Measurements from ENCODE around the gene PRXL2B.
A peak's percentile ranks its signal among the peaks of the same experiment; 100 is the strongest.

The PRXL2B gene

GRCh38 chr1:2587071-2587859 is 688 bp downstream of the PRXL2B start:
- peak; percentile 48 for DNase-seq (ENCODE audit: low spot score)
- TF ChIP-seq CTCF (IDR thresholded peaks at IDR 0.05; ENCODE audit: extremely low read depth, missing control alignments): no peak

DNA sequence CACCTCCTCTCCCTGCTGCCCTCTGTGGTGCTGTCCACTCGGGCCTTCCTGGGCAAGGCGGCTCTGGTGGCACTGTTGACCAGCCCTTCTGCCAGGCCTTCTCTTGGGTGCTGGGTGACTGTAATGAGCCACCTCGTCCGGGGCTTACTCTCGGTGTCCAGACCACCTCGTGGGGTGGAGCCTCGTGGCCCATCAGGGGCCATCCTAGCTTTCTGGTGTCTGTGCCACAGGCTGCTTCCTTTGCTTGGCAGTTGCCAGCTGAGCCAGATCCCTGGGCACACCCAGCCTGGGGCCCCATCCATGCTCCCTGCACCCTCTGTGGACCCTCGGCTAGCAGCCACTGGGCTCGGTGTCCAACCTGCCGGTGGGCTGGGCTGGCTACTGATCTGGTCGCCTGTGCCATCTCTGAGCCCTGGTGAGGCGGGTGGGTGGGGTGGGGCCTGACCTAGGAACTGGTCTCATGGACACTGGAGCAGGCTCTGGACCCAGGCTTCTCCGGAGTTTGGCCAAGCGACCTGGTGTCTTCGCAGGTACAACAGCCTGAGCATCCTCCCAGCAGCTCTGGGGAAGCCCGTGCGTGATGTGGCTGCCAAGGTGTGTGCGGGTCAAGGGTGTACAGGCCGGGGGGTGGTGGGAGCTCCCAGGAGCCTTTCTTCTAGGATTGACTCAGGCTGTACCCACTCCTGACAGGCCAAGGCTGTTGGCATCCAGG is 1.4 kb downstream of the PRXL2B start:
- peak; percentile 25 for DNase-seq (ENCODE audit: low spot score)
- TF ChIP-seq CTCF (IDR thresholded peaks at IDR 0.05; ENCODE audit: extremely low read depth, missing control alignments): no peak

DNA sequence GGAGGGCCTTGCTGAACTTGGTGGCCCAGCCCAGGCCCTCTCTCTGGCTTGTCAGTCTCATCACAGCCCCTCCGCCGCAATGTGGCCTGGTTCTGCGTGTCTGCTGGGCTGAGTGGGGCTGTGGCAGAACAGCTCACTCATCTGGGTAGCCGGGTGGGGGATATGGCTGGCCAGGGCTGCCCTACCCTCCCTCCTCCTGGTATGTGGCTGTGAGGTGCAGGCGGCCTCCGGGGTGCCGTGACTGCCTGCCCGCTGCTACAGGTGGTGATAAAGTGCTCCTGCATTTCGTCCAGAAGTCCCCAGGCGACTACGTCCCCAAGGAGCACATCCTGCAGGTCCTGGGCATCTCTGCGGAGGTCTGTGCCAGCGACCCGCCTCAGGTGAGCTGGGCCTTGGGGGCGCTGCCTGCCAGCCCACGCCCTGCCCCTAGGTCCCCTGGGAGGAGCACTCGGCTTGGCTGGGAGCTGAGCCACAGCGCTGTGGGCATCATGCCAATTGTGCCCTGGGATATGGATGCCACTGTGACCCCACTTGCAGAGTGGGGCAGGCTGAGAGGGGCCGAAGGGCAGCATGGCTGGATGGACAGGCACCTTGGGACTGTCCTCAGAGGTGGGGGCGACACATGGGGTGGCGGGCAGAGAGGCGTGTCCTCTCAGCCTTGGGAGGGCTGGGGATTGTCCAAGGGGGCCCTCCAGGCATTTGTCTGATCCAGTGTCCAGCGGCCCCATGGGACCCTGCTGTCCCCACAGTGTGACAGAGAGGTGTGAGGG is 2.3 kb downstream of the PRXL2B start:
- DNase-seq (ENCODE audit: low spot score): no peak
- no peak for TF ChIP-seq CTCF (IDR thresholded peaks at IDR 0.05; ENCODE audit: extremely low read depth, missing control alignments)

DNA sequence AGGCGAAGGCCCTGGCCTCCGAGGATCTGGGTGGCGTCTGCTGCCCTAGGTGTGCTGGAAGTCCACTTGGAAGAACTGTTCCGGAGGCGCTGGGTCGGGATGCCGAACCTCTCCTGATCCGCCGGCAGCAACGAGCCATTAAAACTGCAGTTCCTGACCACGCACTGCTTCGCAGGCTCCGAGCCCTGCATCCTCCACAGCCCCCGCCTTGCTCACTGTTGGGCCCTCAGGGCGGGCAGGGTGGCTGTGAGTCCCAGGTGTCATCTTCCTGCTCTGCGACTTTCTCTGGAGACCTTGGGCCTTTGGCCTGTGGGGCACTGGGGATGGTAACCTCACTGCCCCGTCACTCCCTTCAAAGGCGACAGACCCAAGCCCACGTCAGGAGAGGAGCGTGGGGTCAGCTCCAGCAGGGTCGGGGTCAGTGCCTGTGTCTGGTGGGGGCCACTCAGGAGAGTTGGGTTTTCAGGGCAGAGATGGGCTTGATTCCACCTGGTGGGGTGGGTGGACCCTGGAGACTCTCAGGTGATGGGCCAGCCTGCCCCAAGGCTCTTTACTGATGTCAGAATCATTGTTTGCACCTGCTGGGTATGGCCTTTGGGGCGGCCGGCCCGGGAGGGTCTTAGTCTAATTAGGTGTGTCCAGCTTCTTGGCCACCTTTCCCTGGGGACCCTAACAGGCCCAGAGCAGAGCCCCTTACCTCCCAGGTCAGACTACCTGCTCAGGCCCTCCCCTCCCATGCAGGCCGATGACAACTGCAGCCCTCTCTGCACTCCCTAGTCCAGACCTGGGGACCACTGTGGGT is 3.1 kb downstream of the PRXL2B start:
- TF ChIP-seq CTCF (IDR thresholded peaks at IDR 0.05; ENCODE audit: extremely low read depth, missing control alignments): no peak
- no peak for DNase-seq (ENCODE audit: low spot score)

GRCh38 chr1:2590233-2591141 is 3.9 kb downstream of the PRXL2B start:
- TF ChIP-seq CTCF (IDR thresholded peaks at IDR 0.05; ENCODE audit: extremely low read depth, missing control alignments): no peak
- no peak for DNase-seq (ENCODE audit: low spot score)

GRCh38 chr1:2591233-2591580 is 4.6 kb downstream of the PRXL2B start:
- DNase-seq (ENCODE audit: low spot score): no peak
- no peak for TF ChIP-seq CTCF (IDR thresholded peaks at IDR 0.05; ENCODE audit: extremely low read depth, missing control alignments)
